Uterus (tissue), 4 donors: ENCODE data around the gene MAP2K6. TPM values are rescaled to one million over a fixed set of nuclear protein-coding genes. Genes with fewer than 3 reads are reported as not detected.

Experiments used
- DNase-seq, 2 donors: peaks; one replicate each; pipeline ENCODE4 v3.0.0-alpha.2; 2019 to 2020
- H3K27ac ChIP-seq, 2 donors: fragments of 200-600 bp; sonication (generic); 1 replicate in 1 of 2; 2 replicates in 1 of 2; pipeline ENCODE4 v1.5.1; 2016 to 2018
- H3K27me3 ChIP-seq, 2 donors: fragments of 200-600 bp; sonication (generic); one replicate each; pipeline ENCODE4 v1.5.1; 2018 to 2019; ENCODE audit warnings: control low read depth in 1 of 2
- H3K36me3 ChIP-seq, 2 donors: fragments of 200-600 bp; sonication (generic); one replicate each; pipeline ENCODE4 v1.5.1; 2019; ENCODE audit warnings: control low read depth in 1 of 2
- H3K4me1 ChIP-seq, 2 donors: fragments of 200-600 bp; sonication (generic); one replicate each; pipeline ENCODE4 v1.5.1; 2018 to 2019; ENCODE audit warnings: control low read depth in 1 of 2
- H3K4me3 ChIP-seq, 2 donors: fragments of 200-600 bp; sonication (generic); 1 replicate in 1 of 2; 2 replicates in 1 of 2; pipeline ENCODE4 v1.5.1; 2018 to 2019; ENCODE audit warnings: mild to moderate bottlenecking in 1 of 2
- H3K9me3 ChIP-seq, 2 donors: fragments of 200-600 bp; sonication (generic); one replicate each; pipeline ENCODE4 v1.5.1; 2019; ENCODE audit warnings: control low read depth in 1 of 2
- CTCF ChIP-seq, 4 experiments: fragments of 200-600 bp in 2 of 4; fragments of 450-650 bp in 2 of 4; sonication (generic) in 2 of 4; IDR thresholded peaks; one replicate each; pipeline ENCODE4 v1.5.1; 2016 to 2019; ENCODE audit warnings: antibody characterized with exemption in 4 of 4, mild to moderate bottlenecking in 2 of 4, moderate library complexity in 1 of 4
- POLR2A ChIP-seq, 2 donors: fragments of 450-650 bp; IDR thresholded peaks; one replicate each; pipeline ENCODE4 v1.6.1; 2016; ENCODE audit warnings: antibody characterized with exemption in 2 of 2, mild to moderate bottlenecking in 1 of 2, moderate library complexity in 1 of 2
- intact Hi-C: fragments of 100-400 bp; cut with DNase I; formaldehyde crosslinking; loops from one replicate; pipeline ENCODE4 v1.15.1; 2023; ENCODE audit warnings: low total_unique reads
- total RNA-seq, 4 donors: library from RNA; depleted of rRNA in 3 of 4; stranded (reverse); fragments of >200 nt in 3 of 4; gene quantifications; one replicate each; pipeline versions ENCODE4 v1.1.0 to v1.2.4, GENCODE V29; 2014 to 2023
- donor health status: DM: yes; HTN: yes; CAD: no.

Gene MAP2K6
- total RNA-seq, 4 donors from 2014 or later: 3.2 to 43.4 (median 4.3) TPM

GRCh38 chr17:69406941-69407340, 7.6 kb upstream of the MAP2K6 start:
- no peak for DNase-seq
- no peak overlapping the region for H3K27ac ChIP-seq
- H3K9me3 ChIP-seq: no peaks in the 10 kb centered on the region
- intact Hi-C loops: no loop called here
- TF ChIP-seq POLR2A (IDR thresholded peaks at IDR 0.05): no peak
- TF ChIP-seq CTCF (IDR thresholded peaks at IDR 0.05): no peak
- no peaks in the 10 kb centered on the region for H3K36me3 ChIP-seq
- H3K27me3 ChIP-seq: no peaks in the 10 kb centered on the region
- no peak overlapping the region for H3K4me3 ChIP-seq
- H3K4me1 ChIP-seq: no peaks in the 10 kb centered on the region

- H3K27me3 ChIP-seq: no peaks in the 10 kb centered on the region
- TF ChIP-seq CTCF (IDR thresholded peaks at IDR 0.05): no peak
- no peak for TF ChIP-seq POLR2A (IDR thresholded peaks at IDR 0.05)
- intact Hi-C loops: no loop called here
These were observed 6.7 kb upstream of the MAP2K6 start for GRCh38 chr17:69407759-69408158.

GRCh38 chr17:69410671-69411070, 3.8 kb upstream of the MAP2K6 start:
- no peaks in the 10 kb centered on the region for H3K27me3 ChIP-seq
- no peak overlapping the region for H3K4me3 ChIP-seq
- DNase-seq: no peak
- H3K4me1 ChIP-seq: no peaks in the 10 kb centered on the region
- H3K27ac ChIP-seq: no peak overlapping the region
- intact Hi-C loops: no loop called here
- H3K9me3 ChIP-seq: no peaks in the 10 kb centered on the region
- TF ChIP-seq CTCF (IDR thresholded peaks at IDR 0.05): no peak
- no peak for TF ChIP-seq POLR2A (IDR thresholded peaks at IDR 0.05)
- no peaks in the 10 kb centered on the region for H3K36me3 ChIP-seq

More at GRCh38 chr17:69407759-69408158, 6.7 kb upstream of the MAP2K6 start:
- DNase-seq: no peak
- Histone ChIP-seq H3K4me3 (no peak overlapping the region), H3K9me3 (no peaks in the 10 kb centered on the region), H3K4me1 (no peaks in the 10 kb centered on the region), H3K36me3 (no peaks in the 10 kb centered on the region), H3K27ac (no peak overlapping the region)

- Histone ChIP-seq H3K27me3 (no peaks in the 10 kb centered on the region), H3K4me3 (no peak overlapping the region), H3K9me3 (no peaks in the 10 kb centered on the region), H3K27ac (no peak overlapping the region), H3K36me3 (no peaks in the 10 kb centered on the region), H3K4me1 (no peaks in the 10 kb centered on the region)
- DNase-seq: no peak
- TF ChIP-seq CTCF (IDR thresholded peaks at IDR 0.05) (no peak), POLR2A (IDR thresholded peaks at IDR 0.05) (no peak)
- intact Hi-C loops: no loop called here
These were observed 2.7 kb upstream of the MAP2K6 start for GRCh38 chr17:69411766-69412165.

GRCh38 chr17:69412251-69412671, 2.2 kb upstream of the MAP2K6 start:
- no peaks in the 10 kb centered on the region for H3K36me3 ChIP-seq
- H3K4me3 ChIP-seq: no peak overlapping the region
- TF ChIP-seq POLR2A (IDR thresholded peaks at IDR 0.05) (no peak), CTCF (IDR thresholded peaks at IDR 0.05) (no peak)
- no peak for DNase-seq
- H3K4me1 ChIP-seq: no peaks in the 10 kb centered on the region
- H3K27me3 ChIP-seq: no peaks in the 10 kb centered on the region
- intact Hi-C loops: no loop called here
- H3K27ac ChIP-seq: no peak overlapping the region
- no peaks in the 10 kb centered on the region for H3K9me3 ChIP-seq
